GM21526 (cell line): ENCODE data around the gene CD151.

ENCODE experiments used
- ATAC-seq: cut with Tn5 transposase; IDR thresholded peaks from one replicate; pipeline ENCODE4 v1.9.1; 2021; ENCODE audit warnings: moderate library complexity; ENCODE audit not compliant: unreplicated experiment, low FRiP score

CD151 gene

GRCh38 chr11:796565-797295, 36.0 kb upstream of the CD151 start:
- ATAC-seq = no peak

- ATAC-seq = peak; percentile 36
Observed at GRCh38 chr11:797296-798092, 35.3 kb upstream of the CD151 start.

DNA sequence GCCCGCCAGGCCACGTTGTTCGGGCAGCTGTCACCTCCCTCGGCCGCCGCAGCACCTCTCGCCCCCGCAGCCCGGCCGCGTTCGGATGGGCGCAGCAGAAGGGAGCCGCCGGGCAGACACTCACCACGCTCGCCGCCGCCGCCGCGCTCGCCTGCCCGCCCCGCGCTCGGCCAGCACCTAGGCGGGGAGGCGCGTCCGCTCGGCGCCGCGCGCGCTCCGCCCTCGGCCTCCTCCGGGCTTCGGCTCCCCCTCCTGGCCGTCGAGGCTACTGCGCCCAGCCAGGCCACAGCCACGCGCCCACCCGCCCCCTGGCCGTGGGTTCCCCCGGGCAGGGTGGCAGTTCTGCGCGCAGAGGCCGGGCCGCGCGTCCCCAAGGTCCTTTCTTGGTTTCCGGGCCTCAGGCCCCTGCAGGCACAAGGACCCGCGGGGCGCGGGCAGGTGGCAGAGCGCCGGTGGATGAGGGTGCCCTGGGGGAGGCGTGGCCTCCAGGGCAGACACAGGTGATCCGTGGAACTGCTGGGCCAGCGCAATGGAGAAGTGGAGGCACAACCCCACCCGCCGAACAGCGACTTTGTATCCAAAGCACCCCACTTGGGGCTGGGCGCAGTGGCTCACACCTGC, 34.5 kb upstream of the CD151 start, which contains the start of gene SLC25A22:
Gene SLC25A22, minus strand, starts transcription at position 189 of the 621 bp plus-strand sequence. CDS start 3,275 bp downstream, outside the sequence.
- ATAC-seq = peak; percentile 55

DNA sequence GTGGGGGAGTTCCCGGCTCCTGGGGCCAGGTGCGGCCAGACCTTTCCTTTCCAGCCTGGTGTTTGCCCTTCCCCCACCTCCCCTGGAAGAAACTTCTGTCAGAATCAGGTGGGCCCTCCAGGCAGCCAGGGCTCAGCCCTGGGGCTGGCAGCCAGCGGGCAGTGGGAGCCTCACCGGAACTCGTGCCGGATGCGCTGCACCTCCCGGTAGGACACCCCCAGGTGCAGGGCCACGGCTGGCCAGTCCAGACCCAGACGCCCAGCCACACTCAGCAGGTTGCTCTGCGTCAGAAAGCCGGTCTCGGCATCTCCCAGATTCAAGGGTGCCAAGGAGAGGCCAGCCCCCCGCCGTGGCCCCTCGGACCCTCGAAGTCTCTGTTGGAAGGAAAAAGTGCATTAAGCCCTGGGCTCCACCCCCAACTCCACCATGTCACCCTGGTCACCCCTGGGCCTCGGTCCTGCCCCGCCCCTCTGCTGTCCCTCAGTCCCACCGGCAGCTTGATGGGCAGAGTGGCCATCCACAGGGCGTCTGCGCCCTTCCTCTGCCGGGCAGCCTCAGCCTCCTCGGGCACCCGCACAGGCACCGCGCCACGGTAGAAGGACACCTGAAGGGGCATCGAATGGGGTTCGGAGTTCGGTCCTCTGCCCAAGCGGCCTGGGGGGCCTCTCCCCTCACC, 33.0 kb upstream of the CD151 start:
- ATAC-seq = no peak

DNA sequence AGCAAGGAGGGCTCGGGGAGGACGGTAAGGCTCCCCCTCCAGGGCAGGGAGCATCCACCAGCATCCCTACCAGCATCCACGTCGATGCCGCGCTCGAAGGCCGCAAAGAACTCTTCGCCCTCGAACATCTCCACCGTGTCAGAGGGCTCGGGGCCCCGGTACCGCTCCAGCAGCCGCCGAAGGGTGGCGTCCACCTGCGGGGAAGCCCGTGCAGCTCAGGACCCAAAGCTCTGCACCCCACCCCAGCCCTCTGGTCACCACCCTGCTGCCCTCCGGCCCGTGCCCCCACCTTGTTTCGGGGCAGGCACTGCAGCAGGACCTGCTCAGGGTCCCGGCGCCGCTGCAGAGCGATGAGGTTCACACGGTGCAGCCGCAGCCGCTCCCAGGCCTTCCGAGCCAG, 32.3 kb upstream of the CD151 start:
- ATAC-seq = no peak

GRCh38 chr11:801097-801780, 31.5 kb upstream of the CD151 start:
- no peak for ATAC-seq

DNA sequence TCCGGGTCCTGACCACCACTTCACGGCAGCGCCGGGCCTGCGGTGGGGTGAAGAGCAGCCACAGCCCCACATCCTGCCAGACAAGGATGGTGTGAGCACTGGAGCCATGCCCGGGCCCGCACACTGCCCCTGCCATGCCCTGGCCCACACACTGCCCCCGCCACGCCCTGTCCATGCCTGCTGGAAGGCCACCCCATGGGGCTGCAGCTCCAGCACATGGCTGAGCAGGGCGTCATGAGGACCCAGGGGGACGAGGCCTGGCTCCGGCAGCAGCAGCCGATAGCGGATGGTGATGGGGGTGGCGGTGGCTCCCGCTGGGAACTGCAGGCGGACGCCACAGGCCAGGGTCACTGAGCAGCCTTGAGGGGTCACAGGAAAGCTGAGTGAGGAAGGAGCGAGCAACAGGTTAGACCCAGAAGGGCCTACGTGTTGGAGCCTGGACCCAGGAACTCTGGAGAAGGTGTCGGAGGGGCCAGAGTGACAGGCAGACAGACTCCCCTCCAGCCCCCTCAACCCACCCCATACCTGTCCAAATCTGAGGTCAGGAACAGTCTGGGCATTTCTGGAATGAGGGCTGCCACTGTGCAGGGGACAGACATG, 30.6 kb upstream of the CD151 start:
- no peak for ATAC-seq

GRCh38 chr11:802693-803466, 29.9 kb upstream of the CD151 start:
- no peak for ATAC-seq

GRCh38 chr11:803467-803742, 29.3 kb upstream of the CD151 start:
- no peak for ATAC-seq

DNA sequence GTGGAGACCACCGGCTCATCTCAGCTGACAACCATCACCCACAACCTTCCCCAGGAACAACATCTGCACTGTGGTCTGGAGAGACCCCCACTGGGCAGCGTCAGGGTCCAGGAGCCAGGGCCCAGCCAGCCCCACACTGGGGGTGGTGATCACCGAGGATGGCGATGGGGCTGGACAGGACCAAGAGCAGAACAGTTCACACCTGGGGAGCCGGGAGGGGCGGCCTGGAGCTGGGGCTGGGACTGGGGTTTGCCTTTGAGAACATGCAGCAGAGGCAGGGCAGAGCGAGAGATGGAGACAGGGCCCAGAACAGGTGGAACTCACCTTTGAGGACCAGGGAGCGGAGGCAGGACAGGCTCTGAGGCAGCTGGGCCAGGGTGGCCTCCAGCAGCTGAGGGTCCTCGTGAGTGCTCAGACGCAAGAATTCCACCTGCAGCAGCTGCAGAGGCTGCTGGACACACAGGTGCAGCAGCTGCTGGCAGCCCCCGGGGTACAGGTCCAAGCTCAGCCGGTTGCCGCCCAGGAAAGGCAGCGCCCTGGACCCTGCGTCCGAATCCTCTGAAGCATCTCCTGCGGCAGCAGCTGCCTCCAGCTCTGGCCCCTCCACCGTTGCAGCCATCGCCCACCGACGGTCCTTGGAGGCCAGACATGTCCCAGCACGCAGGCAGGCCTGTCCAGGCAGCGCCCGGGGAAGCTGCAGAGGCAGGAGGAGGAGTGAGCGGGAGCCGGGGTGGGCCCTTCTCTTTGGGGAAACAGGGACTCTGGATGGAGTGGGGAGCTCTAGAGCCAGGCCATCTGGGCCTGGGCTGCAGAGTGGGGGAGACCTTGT, 28.8 kb upstream of the CD151 start:
- ATAC-seq = no peak

GRCh38 chr11:804599-804964, 28.2 kb upstream of the CD151 start:
- no peak for ATAC-seq

DNA sequence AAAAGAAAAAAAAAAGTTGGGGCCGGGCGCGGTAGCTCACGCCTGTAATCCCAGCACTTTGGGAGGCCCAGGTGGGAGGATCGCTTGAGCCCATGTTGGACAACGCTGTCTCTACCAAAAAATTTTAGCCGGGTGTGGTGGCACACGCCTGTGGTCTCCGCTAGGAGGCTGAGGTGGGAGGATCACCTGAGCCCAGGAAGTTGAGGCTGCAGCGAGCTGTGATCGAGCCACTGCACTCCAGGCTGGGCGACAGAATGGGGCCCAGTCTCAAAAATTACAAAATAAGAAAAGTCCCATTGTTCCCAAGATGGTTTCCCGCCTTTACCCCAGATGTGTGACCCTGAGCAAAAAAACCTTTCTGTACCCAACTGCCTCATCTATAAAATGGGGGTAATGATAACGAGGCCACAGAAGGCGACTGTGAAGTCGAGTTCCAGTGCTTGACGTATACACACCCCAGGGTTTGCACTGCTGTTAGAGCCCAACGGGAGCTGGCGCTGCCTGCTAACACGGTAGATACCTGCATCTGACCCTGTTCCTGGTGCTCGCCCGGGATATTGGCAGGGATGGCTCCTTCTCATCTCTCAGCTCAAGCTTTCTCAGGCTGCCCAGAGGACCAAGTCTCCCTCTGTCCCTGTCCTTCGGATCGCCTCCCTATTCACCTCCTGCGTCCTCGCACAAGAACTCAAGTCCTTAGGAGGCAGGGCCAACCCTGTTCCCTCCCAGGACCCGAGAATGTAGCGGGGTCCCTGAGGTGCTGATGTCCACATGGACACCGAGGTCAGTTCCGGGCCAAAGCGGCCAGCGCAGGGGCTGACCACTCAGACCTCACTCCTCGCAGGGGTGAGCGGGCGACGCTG, 24.1 kb upstream of the CD151 start:
- ATAC-seq = no peak

- peak; percentile 60 for ATAC-seq
Observed at GRCh38 chr11:809287-810039, 23.3 kb upstream of the CD151 start, which contains the start of gene RPLP2. Gene RPLP2, plus strand, starts transcription at chr11:809967. Its CDS starts 268 bp downstream, at chr11:810235.

DNA sequence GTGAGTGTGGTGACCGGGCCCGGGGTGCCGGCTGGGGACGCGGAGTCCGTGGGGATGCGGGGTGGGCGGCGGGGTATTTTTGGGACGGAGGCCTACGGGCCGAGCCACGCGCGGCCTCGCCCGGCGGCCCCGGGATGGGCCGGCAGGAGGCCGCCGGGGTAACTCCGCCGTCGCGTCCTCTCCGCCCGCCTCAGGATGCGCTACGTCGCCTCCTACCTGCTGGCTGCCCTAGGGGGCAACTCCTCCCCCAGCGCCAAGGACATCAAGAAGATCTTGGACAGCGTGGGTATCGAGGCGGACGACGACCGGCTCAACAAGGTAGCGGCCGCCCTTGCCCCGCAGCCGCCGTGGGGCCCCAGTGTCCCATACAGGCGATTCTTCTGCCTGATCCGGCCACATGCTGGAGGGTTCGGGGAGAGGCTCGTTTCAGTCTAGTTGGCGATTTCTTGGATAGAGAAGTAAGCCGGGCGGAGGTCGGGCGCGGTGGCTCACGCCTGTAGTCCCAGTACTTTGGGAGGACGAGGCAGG, 22.6 kb upstream of the CD151 start:
- ATAC-seq = no peak

DNA sequence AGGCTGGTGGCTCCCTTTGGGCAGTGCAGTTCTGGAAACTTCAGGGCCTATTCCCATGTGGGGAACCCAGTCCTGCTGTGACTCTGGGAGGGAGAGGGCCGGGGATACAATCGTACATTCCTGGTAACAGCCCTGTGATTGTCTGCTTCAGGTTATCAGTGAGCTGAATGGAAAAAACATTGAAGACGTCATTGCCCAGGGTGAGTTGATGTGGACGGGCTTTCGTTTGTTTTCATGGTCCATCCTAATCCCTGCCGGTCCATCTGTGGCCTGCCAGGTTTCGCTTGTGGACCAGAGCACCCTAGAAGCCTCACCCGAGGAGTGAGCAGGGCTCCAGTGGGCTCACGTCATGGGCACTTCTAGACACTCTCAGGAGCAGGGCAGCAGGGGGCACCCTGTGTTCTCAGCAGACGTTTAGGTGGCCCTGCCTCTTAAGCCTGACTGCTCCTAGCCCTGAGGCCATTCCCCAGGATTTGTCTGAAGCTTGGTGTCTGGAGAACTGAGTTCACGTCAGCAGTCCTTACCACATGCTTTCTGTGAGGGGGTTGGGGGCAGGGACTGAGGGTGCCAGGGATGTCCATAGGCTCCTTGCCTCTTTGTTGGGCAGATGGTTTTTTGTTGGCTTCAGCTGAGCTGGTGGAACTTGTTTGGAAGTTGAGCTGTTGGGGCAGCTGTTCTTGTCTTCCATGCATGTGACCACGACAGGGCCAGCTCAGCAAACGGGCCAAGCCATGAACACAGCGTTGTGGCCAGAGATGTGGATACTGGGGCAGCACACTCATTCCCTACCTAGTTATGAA, 21.1 kb upstream of the CD151 start:
- ATAC-seq = no peak

GRCh38 chr11:812390-812789, 20.4 kb upstream of the CD151 start:
- ATAC-seq = no peak
